ENCODE measurements around the gene LRP2BP.

LRP2BP gene

DNA sequence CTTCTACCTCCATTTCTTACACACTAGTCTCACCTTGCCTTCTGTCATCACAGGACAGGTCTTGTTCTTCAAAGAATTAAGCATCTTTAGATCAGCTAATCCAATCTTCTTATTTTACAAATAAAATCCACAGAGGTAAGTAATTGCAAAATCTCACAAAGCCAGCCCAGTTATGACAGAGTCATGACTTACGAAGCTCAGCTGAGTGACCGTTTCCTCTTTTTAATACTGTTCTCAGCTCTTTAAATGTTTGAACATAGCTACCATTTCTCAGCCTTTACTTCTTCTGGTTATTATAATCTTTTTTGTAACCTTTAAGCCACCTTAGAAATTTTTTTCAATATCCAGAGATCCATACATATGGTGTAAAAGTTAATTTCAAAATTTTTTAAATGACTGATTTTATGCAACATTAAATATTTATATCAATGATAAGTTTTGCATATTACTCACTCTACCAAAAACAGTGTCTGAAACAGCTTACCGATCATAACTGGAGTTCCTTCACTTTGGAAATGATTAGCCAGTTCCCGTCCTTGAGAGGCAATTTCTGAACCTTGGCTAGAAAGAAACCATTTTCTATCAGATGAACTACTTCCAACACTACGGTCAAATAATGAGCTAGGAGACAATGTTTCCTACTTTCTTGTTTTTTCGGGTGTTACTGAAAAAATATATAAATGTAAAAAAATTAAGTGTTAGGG lies 9.7 kb upstream of the LRP2BP start:
- TF ChIP-seq, protein P1, sequence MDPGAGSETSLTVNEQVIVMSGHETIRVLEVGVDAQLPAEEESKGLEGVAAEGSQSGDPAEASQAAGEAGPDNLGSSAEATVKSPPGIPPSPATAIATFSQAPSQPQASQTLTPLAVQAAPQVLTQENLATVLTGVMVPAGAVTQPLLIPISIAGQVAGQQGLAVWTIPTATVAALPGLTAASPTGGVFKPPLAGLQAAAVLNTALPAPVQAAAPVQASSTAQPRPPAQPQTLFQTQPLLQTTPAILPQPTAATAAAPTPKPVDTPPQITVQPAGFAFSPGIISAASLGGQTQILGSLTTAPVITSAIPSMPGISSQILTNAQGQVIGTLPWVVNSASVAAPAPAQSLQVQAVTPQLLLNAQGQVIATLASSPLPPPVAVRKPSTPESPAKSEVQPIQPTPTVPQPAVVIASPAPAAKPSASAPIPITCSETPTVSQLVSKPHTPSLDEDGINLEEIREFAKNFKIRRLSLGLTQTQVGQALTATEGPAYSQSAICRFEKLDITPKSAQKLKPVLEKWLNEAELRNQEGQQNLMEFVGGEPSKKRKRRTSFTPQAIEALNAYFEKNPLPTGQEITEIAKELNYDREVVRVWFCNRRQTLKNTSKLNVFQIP (CRISPR knock-in tag; IDR thresholded peaks at IDR 0.05; ENCODE audit: borderline replicate concordance, low read depth) = no peak
- no peak for ATAC-seq

DNA sequence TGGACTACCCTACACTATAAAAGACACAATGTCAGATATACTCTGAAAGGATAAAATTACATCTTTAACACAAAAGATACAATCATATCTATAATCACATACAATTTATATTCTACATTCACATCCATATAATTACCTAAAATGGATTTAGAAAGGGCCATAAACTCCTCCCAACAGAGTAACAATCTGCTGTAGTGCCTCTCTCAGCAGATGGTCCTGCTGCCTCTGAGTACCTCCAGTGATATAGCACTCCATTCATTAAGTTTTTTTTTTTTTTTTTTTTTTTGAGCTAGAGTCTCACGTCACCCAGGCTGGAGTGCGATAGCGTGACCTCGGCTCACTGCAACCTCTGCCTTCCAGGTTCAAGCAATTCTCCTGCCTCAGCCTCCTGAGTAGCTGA lies 8.3 kb upstream of the LRP2BP start:
- no peak for ATAC-seq
- TF ChIP-seq RARB (CRISPR knock-in tag; IDR thresholded peaks at IDR 0.05) (no peak), GLIS3 (CRISPR knock-in tag; IDR thresholded peaks at IDR 0.05) (no peak), ZFP3 (CRISPR knock-in tag; IDR thresholded peaks at IDR 0.05) (no peak), ZFP30 (CRISPR knock-in tag; IDR thresholded peaks at IDR 0.05) (no peak), TCF4 (CRISPR knock-in tag; IDR thresholded peaks at IDR 0.05; ENCODE audit: borderline replicate concordance) (no peak), ZNF70 (CRISPR knock-in tag; IDR thresholded peaks at IDR 0.05) (no peak), OSR1 (CRISPR knock-in tag; IDR thresholded peaks at IDR 0.05) (no peak), CSDC2 (CRISPR knock-in tag; IDR thresholded peaks at IDR 0.05) (no peak), SNAI2 (CRISPR knock-in tag; IDR thresholded peaks at IDR 0.05) (no peak)
- TF ChIP-seq, protein P2, sequence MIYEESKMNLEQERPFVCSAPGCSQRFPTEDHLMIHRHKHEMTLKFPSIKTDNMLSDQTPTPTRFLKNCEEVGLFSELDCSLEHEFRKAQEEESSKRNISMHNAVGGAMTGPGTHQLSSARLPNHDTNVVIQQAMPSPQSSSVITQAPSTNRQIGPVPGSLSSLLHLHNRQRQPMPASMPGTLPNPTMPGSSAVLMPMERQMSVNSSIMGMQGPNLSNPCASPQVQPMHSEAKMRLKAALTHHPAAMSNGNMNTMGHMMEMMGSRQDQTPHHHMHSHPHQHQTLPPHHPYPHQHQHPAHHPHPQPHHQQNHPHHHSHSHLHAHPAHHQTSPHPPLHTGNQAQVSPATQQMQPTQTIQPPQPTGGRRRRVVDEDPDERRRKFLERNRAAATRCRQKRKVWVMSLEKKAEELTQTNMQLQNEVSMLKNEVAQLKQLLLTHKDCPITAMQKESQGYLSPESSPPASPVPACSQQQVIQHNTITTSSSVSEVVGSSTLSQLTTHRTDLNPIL (CRISPR knock-in tag; IDR thresholded peaks at IDR 0.05; ENCODE audit: low read depth) = no peak
- TF ChIP-seq, protein P3, sequence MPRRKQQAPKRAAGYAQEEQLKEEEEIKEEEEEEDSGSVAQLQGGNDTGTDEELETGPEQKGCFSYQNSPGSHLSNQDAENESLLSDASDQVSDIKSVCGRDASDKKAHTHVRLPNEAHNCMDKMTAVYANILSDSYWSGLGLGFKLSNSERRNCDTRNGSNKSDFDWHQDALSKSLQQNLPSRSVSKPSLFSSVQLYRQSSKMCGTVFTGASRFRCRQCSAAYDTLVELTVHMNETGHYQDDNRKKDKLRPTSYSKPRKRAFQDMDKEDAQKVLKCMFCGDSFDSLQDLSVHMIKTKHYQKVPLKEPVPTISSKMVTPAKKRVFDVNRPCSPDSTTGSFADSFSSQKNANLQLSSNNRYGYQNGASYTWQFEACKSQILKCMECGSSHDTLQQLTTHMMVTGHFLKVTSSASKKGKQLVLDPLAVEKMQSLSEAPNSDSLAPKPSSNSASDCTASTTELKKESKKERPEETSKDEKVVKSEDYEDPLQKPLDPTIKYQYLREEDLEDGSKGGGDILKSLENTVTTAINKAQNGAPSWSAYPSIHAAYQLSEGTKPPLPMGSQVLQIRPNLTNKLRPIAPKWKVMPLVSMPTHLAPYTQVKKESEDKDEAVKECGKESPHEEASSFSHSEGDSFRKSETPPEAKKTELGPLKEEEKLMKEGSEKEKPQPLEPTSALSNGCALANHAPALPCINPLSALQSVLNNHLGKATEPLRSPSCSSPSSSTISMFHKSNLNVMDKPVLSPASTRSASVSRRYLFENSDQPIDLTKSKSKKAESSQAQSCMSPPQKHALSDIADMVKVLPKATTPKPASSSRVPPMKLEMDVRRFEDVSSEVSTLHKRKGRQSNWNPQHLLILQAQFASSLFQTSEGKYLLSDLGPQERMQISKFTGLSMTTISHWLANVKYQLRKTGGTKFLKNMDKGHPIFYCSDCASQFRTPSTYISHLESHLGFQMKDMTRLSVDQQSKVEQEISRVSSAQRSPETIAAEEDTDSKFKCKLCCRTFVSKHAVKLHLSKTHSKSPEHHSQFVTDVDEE (CRISPR knock-in tag; IDR thresholded peaks at IDR 0.05) = no peak
- TF ChIP-seq, protein P4, sequence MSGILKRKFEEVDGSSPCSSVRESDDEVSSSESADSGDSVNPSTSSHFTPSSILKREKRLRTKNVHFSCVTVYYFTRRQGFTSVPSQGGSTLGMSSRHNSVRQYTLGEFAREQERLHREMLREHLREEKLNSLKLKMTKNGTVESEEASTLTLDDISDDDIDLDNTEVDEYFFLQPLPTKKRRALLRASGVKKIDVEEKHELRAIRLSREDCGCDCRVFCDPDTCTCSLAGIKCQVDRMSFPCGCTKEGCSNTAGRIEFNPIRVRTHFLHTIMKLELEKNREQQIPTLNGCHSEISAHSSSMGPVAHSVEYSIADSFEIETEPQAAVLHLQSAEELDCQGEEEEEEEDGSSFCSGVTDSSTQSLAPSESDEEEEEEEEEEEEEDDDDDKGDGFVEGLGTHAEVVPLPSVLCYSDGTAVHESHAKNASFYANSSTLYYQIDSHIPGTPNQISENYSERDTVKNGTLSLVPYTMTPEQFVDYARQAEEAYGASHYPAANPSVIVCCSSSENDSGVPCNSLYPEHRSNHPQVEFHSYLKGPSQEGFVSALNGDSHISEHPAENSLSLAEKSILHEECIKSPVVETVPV (CRISPR knock-in tag; IDR thresholded peaks at IDR 0.05) = no peak

DNA sequence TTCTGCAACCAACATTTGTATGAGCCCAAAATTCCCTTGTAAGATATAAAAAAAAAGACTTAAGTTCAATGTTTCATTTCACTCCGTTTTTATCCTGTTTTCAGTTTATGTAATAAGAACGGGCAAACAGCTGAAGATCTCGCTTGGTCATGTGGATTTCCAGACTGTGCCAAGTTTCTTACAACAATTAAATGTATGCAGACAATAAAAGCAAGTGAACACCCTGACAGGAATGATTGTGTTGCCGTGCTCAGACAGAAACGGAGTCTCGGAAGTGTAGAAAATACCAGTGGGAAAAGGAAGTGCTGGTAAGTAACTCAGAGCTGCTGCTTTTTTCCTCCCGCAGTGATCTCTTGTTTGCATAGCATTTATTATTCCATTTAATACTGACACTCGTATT lies 3.7 kb upstream of the LRP2BP start:
- no peak for ATAC-seq
- TF ChIP-seq ESRRG (CRISPR knock-in tag; IDR thresholded peaks at IDR 0.05) (no peak), TCF4 (CRISPR knock-in tag; IDR thresholded peaks at IDR 0.05; ENCODE audit: borderline replicate concordance) (no peak), ZNF8 (CRISPR knock-in tag; IDR thresholded peaks at IDR 0.05) (no peak), CSDC2 (CRISPR knock-in tag; IDR thresholded peaks at IDR 0.05) (no peak), GLIS3 (CRISPR knock-in tag; IDR thresholded peaks at IDR 0.05) (no peak), ISL1 (CRISPR knock-in tag; IDR thresholded peaks at IDR 0.05) (no peak), PPARA (CRISPR knock-in tag; IDR thresholded peaks at IDR 0.05; ENCODE audit: borderline replicate concordance) (no peak), RARB (CRISPR knock-in tag; IDR thresholded peaks at IDR 0.05) (no peak), ARNTL (CRISPR knock-in tag; IDR thresholded peaks at IDR 0.05; ENCODE audit: borderline replicate concordance, low read depth) (no peak), SNAI2 (CRISPR knock-in tag; IDR thresholded peaks at IDR 0.05) (no peak), ZFP30 (CRISPR knock-in tag; IDR thresholded peaks at IDR 0.05) (no peak), BACH2 (CRISPR knock-in tag; IDR thresholded peaks at IDR 0.05; ENCODE audit: borderline replicate concordance) (no peak), TOX (CRISPR knock-in tag; IDR thresholded peaks at IDR 0.05; ENCODE audit: borderline replicate concordance) (no peak)
- TF ChIP-seq, protein P5, sequence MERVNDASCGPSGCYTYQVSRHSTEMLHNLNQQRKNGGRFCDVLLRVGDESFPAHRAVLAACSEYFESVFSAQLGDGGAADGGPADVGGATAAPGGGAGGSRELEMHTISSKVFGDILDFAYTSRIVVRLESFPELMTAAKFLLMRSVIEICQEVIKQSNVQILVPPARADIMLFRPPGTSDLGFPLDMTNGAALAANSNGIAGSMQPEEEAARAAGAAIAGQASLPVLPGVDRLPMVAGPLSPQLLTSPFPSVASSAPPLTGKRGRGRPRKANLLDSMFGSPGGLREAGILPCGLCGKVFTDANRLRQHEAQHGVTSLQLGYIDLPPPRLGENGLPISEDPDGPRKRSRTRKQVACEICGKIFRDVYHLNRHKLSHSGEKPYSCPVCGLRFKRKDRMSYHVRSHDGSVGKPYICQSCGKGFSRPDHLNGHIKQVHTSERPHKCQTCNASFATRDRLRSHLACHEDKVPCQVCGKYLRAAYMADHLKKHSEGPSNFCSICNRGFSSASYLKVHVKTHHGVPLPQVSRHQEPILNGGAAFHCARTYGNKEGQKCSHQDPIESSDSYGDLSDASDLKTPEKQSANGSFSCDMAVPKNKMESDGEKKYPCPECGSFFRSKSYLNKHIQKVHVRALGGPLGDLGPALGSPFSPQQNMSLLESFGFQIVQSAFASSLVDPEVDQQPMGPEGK (CRISPR knock-in tag; IDR thresholded peaks at IDR 0.05; ENCODE audit: borderline replicate concordance) = no peak
- TF ChIP-seq, protein P2 (CRISPR knock-in tag; IDR thresholded peaks at IDR 0.05; ENCODE audit: low read depth) = no peak
- TF ChIP-seq, protein P1 (CRISPR knock-in tag; IDR thresholded peaks at IDR 0.05; ENCODE audit: borderline replicate concordance, low read depth) = no peak
- TF ChIP-seq, protein P4 (CRISPR knock-in tag; IDR thresholded peaks at IDR 0.05) = no peak
